Limb (tissue), 2 donors: ENCODE results near the gene UBL4B.
A peak's percentile ranks its signal among the peaks of the same experiment; 100 is the strongest.
"Not testable (repeated sequence)": the region's sequence is repeated elsewhere in the genome, so short reads cannot be mapped to it uniquely, and the experiment has no call there.

Experiments used
- DNase-seq, 2 donors: peaks; one replicate each; pipeline ENCODE4 v3.0.0-alpha.2; 2016; ENCODE audit errors: extremely low spot score in 2 of 2

UBL4B gene, protein sequence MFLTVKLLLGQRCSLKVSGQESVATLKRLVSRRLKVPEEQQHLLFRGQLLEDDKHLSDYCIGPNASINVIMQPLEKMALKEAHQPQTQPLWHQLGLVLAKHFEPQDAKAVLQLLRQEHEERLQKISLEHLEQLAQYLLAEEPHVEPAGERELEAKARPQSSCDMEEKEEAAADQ

DNA sequence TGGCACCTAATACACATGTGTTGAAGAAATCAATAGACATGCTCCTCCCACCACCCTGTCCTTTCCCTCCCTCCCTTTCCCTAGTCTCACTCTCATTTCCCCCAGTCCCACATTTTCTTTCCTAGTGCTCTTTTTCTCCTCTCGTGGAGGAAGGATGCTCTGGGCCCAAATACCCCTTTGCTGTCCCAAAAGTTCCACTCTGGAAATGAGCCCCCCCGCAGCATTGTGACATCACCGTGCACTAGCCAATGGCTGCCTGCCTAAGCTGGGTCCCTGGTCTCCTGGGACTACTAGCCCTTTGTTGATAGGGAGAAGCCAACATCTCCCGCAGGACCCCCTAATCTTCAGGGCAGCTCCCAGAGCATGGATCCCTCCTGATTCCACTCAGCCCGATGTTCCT, at the start of gene UBL4B:
UBL4B (plus strand) TSS at position 301 of the 400 bp plus-strand sequence; CDS start at position 393, 92 bp downstream.
- DNase-seq, result no peak

DNA sequence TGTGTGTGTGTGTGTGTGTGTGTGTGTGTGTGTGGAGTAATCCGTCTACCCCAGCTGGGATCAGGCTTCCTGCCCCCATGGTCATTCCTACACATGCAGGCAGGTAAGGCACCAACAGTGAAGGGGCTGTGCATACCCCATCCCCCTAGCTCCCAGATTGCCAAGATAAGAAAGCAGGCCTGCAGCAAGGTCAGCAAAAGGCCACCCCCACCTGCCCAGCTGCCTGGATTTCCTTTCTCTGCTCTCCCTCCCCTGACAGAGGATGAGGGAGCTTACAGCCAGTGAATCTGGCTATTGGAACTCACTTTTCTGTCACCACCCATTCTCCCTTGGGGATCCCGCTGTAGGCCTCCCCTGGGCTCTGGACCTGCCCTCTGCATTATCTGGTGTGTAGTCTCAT, 49.6 kb upstream of the UBL4B start:
- DNase-seq, result no peak

DNA sequence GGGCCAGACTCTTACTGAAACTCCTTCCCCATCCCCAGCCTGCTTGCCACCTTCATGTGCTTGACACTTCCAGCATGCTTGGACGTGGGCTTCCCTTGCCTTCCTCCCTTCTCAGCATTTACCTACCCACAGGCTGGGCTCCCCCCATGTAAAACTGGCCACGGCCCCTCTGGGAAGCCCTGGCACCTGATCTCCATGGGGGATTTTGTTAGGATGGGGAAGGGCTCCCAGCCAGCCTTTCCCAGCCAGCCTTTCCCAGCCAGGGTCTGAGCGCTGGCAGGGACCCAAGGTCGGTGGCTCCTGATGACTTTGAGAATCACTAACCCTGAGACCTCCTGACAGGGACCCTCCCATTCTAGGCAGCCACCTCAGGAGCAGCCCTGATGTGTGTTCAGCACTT, 48.5 kb upstream of the UBL4B start:
- DNase-seq, result no peak

DNA sequence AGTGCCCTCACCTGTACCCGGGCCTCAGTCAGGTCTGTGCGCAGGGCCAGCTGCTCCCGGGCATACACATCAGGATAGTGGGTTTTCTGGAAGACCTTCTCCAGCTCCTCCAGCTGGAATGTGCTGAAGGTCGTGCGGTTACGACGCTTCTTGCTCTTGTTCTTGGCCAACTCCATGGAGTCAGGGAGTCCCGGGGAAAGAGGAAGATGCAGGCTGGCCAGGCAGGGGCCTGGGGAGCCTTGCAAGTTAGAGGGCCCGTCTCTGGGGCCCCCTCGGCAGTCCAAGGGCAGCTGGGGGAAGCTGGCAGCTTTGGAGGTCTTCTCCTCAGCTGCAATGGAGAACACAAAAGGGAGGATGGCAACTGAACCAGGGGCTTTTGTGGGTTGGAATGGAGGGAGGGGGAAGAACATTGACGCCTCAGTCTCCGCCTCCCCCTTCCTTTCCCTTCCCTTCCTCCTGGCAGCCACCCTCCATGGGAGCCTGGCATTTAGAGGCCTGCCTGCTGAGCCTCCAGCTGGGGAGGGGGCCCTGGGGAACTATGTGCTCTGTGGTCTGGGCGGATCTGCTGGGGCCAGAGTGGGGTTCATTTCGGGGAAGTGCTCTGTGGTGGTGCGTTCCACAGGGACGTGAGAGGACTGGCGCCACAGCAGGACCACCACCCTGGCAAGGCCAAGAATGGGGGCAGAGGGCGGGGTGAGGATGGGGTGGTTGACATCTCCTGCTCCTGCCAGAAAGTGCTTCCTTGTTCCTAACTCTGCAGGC, 47.5 kb upstream of the UBL4B start:
- DNase-seq, result no peak

DNA sequence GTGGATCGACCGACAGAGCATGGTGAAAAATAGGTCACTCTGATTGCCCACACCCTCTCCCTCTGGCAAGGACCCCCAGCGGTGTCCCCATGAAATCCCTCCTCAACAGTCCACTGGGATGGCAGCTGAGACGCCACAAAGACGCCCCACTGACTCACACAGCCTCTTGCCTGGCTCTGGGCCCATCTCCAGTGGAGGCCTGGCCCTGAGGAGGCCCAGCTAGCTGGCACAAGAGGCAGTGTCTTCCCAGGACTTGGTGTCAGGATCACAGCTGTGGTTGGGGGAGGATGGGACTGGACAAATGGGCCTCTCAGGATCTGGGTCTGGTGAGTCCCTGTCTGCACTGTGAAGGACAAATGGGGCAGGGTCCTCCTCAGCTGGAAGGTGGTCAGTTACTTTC, 46.4 kb upstream of the UBL4B start:
- no peak for DNase-seq

DNA sequence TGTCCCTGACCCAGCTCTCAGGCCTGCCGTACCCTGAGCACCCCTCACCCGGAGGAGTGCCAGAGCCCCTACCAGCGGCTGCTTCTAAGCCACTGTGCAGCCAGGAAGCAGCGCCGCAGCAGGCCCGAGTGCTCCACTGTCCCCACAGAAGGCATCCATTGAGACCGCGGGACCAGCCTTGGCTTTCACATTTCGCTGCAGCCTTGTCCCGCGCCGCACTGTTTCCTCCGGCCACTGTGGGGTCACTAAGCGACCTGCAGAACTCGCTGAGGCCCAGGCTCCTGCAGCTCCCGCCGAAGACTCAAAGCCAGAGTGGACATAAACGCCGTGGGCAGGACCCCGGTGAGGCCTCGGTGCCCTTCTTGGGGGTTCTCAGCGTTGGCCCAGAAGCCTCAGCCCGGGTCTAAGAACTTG, 44.8 kb upstream of the UBL4B start:
- peak in 1 of 2 donors; percentile 47 for DNase-seq

DNA sequence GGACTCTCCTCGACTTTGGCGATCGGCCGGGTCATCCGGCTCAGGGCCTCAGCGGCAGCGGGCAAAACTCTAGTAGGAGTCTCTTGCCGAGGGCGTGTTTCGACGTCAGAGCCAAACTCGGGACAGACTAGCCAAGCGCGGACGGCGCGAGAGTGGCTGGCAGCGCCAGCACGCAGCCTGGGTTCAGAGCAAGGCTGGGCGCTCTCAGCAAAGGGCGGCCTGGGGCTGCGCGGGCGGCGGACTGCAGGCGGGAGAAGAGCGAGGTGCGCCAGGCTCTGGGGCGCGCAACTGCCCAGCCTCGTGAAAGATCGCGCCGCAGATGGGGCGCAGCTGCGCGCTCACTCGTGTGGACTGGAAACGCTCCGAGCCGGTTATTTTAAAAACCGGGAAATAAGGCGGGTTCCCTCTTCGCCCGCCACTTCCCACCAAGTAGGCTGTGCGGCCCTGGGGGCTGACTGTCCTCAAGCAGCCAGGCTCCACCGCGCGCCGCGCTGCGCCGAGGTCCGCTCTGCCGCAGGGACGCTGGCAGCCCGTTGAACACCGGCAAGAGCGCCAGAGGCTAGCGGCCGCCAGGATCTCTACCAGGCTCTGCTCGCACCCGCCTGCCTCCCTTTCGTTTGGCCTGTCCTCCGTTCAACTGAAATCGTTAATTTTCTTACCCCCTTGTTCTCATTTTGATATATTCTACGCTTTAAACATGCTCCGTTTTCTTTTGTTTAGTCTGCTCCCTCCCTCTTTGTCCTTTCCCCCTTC, 44.2 kb upstream of the UBL4B start:
- peak in 1 of 2 donors; percentile 65 for DNase-seq

DNA sequence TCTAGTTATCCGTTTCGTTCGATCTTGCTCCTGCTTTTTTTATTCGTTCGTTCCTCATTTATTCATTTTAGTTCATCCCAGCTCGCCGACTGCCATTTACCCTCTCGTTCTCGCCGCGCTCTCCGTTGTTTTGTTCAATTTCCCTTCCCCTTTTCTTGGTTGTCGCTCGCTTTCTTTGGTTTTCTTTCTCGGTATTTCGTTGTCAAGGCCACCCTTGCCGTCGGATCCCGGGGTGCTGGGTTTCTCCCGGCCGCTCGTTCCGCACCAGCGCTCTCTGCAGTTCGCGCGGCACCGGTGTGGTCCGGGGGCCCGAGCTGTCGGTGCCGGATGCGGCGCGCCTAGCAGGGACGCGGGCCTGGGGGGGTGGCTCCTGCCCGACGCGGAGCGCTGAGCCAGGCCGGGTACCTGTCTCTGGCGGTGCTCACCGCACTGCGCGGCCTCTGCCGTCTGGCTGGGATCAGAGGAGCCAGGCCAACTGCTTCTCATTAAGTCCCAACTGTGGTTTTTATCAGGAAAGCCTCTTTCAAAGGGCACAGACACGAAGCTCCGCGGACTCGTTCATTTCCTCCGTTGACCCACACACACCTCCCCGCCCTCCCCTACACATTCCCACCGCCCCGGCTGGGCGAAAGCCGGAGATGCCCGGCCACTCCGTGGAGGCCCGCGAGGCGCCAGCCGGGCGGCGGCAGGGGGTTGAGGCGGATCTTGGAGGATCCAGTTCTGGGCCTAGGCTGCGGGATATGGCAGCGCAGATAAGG, 43.4 kb upstream of the UBL4B start:
- DNase-seq, result peak in 1 of 2 donors; percentile 65

DNA sequence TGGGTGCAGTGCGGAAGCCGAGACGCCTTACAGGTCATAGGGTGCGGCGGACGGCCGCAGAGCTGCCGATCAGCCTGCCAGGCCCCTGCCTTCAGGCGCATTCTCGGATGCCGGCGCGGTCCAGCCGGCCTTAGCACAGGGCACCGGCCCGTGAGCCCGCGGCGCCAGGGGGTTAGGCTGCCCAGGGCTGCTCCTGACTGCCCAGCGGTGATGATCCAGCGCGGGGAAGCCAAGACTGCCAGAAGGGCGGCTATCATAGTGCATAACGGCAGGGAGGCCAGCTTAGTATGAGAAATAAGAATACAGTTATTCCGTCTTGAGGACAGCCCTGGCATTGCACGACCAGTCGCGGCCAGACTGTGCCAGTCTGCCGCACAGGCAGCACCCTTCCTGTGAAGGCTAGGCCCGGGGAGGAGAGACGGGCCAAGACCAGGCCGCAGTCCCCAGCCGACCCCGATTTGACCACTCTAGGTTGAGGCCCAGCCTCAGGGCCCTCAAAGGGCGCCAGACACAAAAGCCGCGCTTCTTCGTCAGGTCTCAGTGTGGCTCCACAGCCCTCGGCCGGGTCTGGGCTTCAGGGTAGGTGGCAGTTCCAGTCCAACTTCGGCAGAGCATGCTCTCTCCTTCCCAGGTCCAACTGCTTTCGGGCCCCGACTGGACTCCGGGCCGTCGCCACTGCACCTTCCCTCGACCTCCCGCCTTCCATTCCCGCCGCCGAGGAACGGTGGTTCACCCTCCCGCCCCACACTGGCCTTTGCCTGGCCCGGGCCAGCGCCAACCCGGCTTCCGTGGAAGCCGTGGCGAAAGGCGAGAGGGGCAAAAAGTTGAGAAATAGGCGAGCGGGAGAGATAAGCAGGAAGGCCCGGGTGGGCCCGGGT, 42.6 kb upstream of the UBL4B start:
- peak in 1 of 2 donors; percentile 52 for DNase-seq

DNA sequence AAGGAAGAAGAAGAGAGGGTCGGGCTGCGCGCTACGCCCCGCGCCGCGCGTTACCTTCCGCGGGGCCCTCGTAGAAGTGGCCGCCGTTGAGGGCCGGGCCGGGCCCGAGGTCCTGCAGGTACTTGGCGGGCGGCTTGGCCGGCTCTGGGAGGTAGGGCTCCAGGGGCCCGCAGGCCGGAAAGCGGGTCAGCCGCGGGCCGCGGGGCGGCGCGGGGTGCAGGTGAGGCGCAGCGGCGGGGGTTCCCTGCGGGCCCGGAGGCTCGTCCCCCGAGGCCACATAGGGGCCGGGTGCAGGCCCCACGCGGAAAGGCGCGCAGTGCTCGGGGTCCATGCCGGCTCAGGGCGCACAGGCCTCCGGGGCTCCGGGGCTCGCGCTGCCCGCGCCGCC, 42.0 kb upstream of the UBL4B start:
- no peak for DNase-seq

DNA sequence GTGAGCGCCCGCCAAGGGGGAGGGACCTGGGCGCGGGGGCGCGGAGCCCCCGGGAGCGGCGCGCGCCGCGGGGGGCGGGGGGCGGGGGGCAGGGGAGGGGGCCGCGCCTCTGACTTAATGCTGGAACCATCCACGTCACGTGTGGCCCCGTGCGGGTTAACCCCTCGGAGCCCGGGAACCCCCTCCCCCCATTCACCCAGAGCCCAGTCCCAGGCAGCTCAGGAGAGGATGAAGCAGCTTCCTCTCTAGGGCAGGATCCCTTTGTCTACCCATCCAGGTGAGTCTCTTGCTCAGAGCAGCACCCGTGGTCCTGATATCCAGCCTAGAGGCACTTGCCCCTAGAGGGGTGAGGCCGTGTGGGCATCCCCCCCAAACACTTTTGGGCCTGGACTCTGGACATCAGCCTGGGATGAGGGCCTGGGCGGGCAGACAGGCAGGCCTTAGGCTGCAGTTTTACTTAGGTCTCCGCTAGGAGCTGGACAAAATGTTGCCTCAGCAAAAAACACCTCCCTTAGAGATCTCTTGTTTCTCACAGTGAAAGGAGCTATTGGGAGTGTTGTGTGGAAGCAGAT, 41.5 kb upstream of the UBL4B start, which contains the start of gene ALX3:
ALX3 (minus strand) TSS at position 2 of the 572 bp plus-strand sequence. CDS start 60 bp downstream, outside the sequence.
- DNase-seq, result no peak

DNA sequence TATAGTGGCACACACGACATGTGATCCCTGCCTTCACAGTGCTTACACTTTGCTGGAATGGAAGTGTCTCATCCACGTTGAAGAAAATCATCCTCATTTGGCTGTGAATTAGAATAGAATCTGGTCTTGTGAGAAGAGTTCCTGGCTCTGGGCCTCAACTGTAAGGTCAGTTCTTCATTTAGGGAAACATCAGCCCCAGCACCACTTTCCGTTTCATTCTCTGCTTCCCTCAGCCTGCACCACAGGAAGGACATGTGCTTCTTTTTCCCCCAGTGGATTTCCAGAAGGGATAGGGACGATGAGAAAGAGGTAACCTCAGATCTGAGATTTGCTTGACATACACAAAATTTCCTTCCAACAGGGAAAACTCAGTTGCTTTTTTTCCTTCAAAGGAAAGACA, 38.1 kb upstream of the UBL4B start:
- DNase-seq, result no peak

DNA sequence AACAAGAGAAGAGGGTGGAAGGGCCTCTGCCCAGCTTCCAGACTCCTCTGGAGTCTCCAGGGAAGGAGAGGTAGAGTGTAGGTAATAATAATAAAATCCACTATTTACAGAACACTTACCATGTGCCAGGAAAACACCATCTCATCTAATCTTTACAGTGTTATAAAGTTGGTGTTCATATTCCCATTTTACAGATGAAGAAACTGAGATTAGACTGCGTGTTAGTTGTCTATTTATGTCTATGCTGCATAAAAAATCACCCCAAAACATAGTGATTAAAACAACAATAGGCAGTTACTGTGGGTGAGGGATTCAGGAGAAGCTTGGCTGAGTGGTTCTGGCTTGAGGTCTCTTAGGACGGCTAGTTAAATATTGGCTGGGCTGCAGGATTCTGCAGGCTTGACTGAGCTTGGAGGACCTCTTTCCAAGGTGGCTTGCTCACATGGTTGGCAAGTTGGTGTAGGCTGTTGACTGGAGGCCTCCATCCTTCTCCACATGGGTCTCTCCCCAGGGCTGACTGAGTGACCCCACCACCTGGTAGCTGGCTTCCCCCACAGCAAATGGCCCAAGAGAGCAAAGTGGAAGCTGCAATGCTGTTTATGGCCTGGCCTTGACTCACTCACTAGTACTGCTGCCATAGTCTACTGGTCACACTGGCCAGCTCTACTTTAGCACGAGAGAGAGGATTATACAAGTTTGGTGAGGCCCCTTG, 35.3 kb upstream of the UBL4B start:
- no peak for DNase-seq

DNA sequence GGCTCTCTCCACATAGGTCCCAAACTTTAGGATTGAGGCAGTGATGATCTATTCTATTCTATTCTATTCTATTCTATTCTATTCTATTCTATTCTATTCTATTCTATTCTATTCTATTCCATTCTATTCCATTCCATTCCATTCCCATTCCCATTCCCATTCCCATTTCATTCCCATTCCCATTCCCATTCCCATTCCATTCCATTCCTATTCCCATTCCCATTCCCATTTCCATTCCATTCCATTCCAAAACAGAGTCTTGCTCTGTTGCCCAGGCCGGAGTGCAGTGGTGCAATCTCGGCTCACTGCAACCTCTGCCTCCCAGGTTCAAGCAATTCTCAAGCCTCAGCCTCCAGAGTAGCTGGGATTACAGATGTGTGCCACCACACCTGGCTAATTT, 32.2 kb upstream of the UBL4B start:
- DNase-seq, result not testable (repeated sequence)

DNA sequence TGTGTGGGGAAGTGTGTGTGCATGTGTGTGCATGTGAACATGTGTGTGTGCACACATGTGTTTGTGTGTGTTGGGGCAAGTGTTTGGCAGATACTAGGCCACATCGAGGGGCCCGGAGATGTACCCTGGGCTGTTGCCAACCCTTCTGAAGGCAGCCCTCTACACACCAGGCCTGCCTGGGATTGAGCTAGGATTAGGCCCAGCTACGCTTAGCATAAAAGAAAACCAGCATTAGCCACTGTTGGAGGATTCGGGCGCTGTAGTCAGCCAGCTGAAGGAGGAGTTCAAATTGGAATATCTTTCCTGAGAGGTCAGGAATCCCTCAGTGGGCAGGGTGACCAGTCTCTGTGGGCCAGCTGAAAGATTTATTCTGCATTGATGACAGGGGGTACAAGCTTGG, 31.2 kb upstream of the UBL4B start:
- DNase-seq, result no peak

DNA sequence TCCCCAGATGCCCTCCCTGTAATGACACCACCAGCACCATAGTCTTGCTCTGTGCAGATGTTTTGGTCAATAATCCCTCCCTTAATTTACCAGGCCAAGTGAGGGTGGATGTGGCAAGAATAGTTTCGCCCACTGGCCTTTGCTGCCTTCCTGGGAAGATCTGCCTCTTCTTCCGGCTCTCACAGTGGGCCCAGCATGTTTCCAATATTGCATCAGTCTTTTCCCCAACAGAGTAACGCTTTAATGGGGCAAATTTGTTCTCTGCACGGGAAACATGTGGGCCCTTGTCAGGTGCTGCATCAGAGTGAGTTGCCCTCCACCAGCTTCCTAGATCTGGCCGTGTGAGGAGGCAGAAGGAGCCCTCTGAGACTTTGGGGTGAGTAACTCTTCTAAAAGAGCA, 29.8 kb upstream of the UBL4B start:
- DNase-seq, result no peak

DNA sequence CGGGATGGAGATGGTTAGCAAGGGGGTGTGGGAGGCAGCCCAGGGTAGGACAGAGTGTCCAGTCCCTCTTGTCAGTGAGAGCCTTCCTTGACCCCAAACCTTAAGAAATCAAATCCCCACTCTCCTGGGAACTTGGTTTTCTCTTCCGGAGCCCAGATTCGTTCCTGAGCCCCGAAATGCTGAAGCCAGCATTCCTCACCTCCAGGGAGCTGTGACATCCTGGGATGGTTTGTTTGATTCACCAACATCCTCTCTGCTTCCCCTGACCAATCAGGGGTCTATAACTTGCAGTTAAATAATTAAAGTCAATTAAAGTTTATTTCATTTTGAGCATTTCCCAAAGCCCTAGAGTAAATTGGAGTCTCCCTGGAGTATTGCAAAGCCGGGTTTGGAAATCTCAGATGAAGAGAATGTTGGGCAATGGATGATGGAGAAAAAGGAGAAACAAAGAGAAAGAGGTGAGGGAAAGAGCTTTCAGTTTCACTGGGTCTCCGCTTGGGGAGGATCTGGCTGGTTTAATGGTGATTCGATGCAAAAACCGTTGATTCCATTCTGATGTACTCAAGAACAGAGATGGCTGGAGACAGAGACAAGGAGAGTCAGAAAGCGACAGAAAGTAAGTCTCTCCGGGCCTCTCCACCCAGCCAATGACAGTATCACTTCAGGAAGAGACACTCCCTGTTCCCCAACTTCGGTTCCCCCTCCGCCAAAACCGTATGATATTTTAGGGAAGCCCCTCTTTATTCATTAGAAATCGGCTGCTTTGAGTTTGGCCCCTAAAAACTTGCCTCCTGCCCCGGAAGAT, 29.0 kb upstream of the UBL4B start:
- DNase-seq, result no peak

DNA sequence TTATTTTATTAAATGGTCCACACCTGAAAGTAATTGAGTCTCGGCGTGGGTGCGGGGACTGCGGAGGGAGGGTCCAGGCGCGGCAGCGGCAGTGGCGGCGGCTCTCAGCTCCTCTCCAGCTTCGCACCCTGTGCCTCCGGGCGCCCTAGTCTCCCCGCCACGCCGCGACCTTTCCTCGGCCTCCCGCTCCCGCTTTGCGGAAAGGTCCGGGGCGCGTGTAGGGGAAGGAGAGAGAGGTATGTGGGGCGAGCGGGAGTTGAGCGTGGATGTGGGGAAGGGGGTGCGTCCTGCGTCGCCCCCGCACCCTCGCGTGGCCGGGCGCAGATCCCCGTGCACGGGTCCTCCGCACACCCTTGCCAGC, 28.4 kb upstream of the UBL4B start:
- DNase-seq, result peak in 1 of 2 donors; percentile 48
